ENCODE results near the gene PEAK3. TPM values are rescaled to one million over a fixed set of nuclear protein-coding genes. Genes with fewer than 3 reads are reported as not detected.

PEAK3 gene
- total RNA-seq, 1 donor from 2014 or later = 0.19 TPM

- DNase-seq (ENCODE audit: low spot score) = no peak
- intact Hi-C loops (cut with DNase I) = loop anchor here (1.0 kb wide), 1 partner anchor 31 kb away; no protein-coding TSS in a partner anchor
Measured at GRCh38 chr19:2233601-2234280, 48.2 kb downstream of the PEAK3 start.

GRCh38 chr19:2232286-2233151 is 49.5 kb downstream of the PEAK3 start:
- intact Hi-C loops (cut with DNase I) = no loop called here
- no peak for DNase-seq (ENCODE audit: low spot score)

GRCh38 chr19:2231621-2232221 is 50.3 kb downstream of the PEAK3 start:
- no peak for DNase-seq (ENCODE audit: low spot score)
- intact Hi-C loops (cut with DNase I) = no loop called here

GRCh38 chr19:2230807-2231533 is 51.0 kb downstream of the PEAK3 start:
- DNase-seq (ENCODE audit: low spot score) = no peak
- intact Hi-C loops (cut with DNase I) = no loop called here

GRCh38 chr19:2230033-2230531 is 51.9 kb downstream of the PEAK3 start:
- DNase-seq (ENCODE audit: low spot score) = no peak
- intact Hi-C loops (cut with DNase I) = no loop called here

GRCh38 chr19:2229103-2230032 is 52.6 kb downstream of the PEAK3 start:
- no peak for DNase-seq (ENCODE audit: low spot score)
- intact Hi-C loops (cut with DNase I) = no loop called here

- intact Hi-C loops (cut with DNase I) = no loop called here
- no peak for DNase-seq (ENCODE audit: low spot score)
Measured at GRCh38 chr19:2228157-2229030, 53.6 kb downstream of the PEAK3 start.

GRCh38 chr19:2227415-2228156 is 54.4 kb downstream of the PEAK3 start:
- no peak for DNase-seq (ENCODE audit: low spot score)
- intact Hi-C loops (cut with DNase I) = no loop called here

GRCh38 chr19:2226840-2227360 is 55.1 kb downstream of the PEAK3 start:
- intact Hi-C loops (cut with DNase I) = no loop called here
- DNase-seq (ENCODE audit: low spot score) = no peak

GRCh38 chr19:2226051-2226839 is 55.7 kb downstream of the PEAK3 start:
- intact Hi-C loops (cut with DNase I) = no loop called here
- no peak for DNase-seq (ENCODE audit: low spot score)

- intact Hi-C loops (cut with DNase I) = no loop called here
- DNase-seq (ENCODE audit: low spot score) = no peak
Measured at GRCh38 chr19:2225415-2226050, 56.4 kb downstream of the PEAK3 start.

- no peak for DNase-seq (ENCODE audit: low spot score)
- intact Hi-C loops (cut with DNase I) = no loop called here
Measured at GRCh38 chr19:2224754-2225349, 57.1 kb downstream of the PEAK3 start.

Measured in cardiac septum (tissue), 1 donor.